Left lung (tissue), 10 donors: Measurements from ENCODE around the gene OR51G1. TPM values are rescaled to one million over a fixed set of nuclear protein-coding genes. Genes with fewer than 3 reads are reported as not detected.

Experiments used
- ATAC-seq: fragments of 200-7000 bp; cut with Tn5 transposase; one replicate; pipeline ENCODE4 v1.9.1; 2020; ENCODE audit warnings: moderate library complexity
- DNase-seq, 4 donors: peaks; one replicate each; pipeline ENCODE4 v3.0.0-alpha.2; 2013 to 2020
- H3K27ac ChIP-seq, 2 donors: fragments of 200-600 bp; sonication (generic) in 1 of 2; one replicate each; pipeline versions ENCODE4 v1.5.0 to v1.8.0; 2020 to 2021
- H3K27me3 ChIP-seq, 2 donors: fragments of 200-600 bp; sonication (generic) in 1 of 2; one replicate each; pipeline versions ENCODE4 v1.5.0 to v1.8.0; 2020 to 2021
- H3K36me3 ChIP-seq, 2 donors: fragments of 200-600 bp; sonication (generic) in 1 of 2; one replicate each; pipeline versions ENCODE4 v1.5.0 to v1.8.0; 2020 to 2021
- H3K4me1 ChIP-seq, 2 donors: fragments of 200-600 bp; one replicate each; pipeline ENCODE4 v1.8.0; 2021
- H3K4me3 ChIP-seq, 2 donors: fragments of 200-600 bp; sonication (generic) in 1 of 2; one replicate each; pipeline versions ENCODE4 v1.5.0 to v1.8.0; 2020 to 2021; ENCODE audit warnings: mild to moderate bottlenecking in 1 of 2
- H3K9me3 ChIP-seq, 2 donors: fragments of 200-600 bp; sonication (generic) in 1 of 2; one replicate each; pipeline versions ENCODE4 v1.5.0 to v1.8.0; 2020 to 2021
- intact Hi-C, 2 donors: fragments of 100-400 bp; cut with DNase I; formaldehyde crosslinking; loops; one replicate each; pipeline versions ENCODE4 v1.11.2 to v1.14.2; 2022
- polyA plus RNA-seq, 6 donors: library from polyadenylated mRNA; unstranded; fragments of 120-200 nt; gene quantifications; one replicate each; pipeline ENCODE4 v1.2.1, GENCODE V29; 2013; ENCODE audit not compliant: insufficient read length in 6 of 6
- total RNA-seq, 2 donors: library from RNA; stranded (reverse); fragmentation: NEBNext Ultra II Directional; extraction: Animal tissue kit (Norgen Biotek cat#: 25700); gene quantifications; one replicate each; pipeline ENCODE4 v1.2.1, GENCODE V29; 2021
- TF ChIP-seq, protein P1 (sequence below), 2 donors: fragments of 200-600 bp; sonication (generic) in 1 of 2; IDR thresholded peaks; one replicate each; pipeline versions ENCODE4 v1.5.0 to v1.8.0; 2021; ENCODE audit warnings: antibody characterized with exemption in 2 of 2
- donor health status: DM: no; HTN: yes; CAD: no.
- donor health status: DM: no; HTN: no; CAD: no.

Gene OR51G1
- total and polyA plus RNA-seq, 8 donors = not detected

DNA sequence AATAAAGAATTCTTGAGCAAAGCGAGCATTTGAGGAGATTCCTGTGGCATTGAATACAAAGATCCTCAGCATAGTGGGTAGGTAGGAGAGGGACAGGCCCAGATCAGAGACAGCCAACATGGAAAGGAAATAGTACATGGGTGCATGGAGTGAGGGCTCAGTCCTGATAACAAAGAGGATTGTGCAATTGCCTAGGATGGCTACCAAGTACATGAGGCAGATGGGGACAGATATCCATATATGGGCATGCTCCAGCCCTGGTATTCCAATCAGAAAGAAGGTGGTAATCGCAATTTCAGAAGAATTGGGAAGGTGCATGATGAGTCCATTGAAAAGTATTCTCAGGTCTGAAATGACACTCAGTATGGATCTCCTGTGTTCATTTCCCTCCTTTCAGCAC is 33.9 kb downstream of the OR51G1 start:
- H3K4me3 ChIP-seq = no peak overlapping the region
- H3K27me3 ChIP-seq = no peaks in the 10 kb centered on the region
- no peaks in the 10 kb centered on the region for H3K4me1 ChIP-seq
- intact Hi-C loops = no loop called here
- no peaks in the 10 kb centered on the region for H3K9me3 ChIP-seq
- TF ChIP-seq, protein P1, sequence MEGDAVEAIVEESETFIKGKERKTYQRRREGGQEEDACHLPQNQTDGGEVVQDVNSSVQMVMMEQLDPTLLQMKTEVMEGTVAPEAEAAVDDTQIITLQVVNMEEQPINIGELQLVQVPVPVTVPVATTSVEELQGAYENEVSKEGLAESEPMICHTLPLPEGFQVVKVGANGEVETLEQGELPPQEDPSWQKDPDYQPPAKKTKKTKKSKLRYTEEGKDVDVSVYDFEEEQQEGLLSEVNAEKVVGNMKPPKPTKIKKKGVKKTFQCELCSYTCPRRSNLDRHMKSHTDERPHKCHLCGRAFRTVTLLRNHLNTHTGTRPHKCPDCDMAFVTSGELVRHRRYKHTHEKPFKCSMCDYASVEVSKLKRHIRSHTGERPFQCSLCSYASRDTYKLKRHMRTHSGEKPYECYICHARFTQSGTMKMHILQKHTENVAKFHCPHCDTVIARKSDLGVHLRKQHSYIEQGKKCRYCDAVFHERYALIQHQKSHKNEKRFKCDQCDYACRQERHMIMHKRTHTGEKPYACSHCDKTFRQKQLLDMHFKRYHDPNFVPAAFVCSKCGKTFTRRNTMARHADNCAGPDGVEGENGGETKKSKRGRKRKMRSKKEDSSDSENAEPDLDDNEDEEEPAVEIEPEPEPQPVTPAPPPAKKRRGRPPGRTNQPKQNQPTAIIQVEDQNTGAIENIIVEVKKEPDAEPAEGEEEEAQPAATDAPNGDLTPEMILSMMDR (IDR thresholded peaks at IDR 0.05) = no peak
- DNase-seq (no peak), ATAC-seq (no peak)
- H3K27ac ChIP-seq = no peak overlapping the region
- H3K36me3 ChIP-seq = no peaks in the 10 kb centered on the region

DNA sequence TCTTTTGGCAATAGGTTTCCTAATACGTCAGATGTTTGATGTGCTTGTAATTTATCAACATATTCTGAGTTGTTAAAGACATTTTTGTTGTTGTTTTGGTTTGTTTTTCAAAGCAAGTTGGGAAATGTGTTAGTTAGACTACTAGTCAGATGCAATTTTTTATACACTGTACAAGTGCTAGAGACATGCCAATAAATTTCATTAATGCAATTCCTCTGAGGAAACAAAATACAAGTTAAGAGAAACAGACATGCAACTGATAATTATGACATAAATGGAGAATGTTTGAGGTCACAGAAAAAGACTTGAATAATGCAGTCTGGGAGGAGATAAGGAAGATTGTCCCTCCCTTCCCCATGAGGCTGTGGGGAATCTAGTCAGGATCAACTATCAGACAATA is 36.5 kb downstream of the OR51G1 start:
- no peaks in the 10 kb centered on the region for H3K36me3 ChIP-seq
- no peak overlapping the region for H3K27ac ChIP-seq
- no peak overlapping the region for H3K4me3 ChIP-seq
- TF ChIP-seq, protein P1 (IDR thresholded peaks at IDR 0.05) = no peak
- no peaks in the 10 kb centered on the region for H3K9me3 ChIP-seq
- ATAC-seq (no peak), DNase-seq (no peak)
- intact Hi-C loops = no loop called here
- H3K27me3 ChIP-seq = no peaks in the 10 kb centered on the region
- H3K4me1 ChIP-seq = no peaks in the 10 kb centered on the region

DNA sequence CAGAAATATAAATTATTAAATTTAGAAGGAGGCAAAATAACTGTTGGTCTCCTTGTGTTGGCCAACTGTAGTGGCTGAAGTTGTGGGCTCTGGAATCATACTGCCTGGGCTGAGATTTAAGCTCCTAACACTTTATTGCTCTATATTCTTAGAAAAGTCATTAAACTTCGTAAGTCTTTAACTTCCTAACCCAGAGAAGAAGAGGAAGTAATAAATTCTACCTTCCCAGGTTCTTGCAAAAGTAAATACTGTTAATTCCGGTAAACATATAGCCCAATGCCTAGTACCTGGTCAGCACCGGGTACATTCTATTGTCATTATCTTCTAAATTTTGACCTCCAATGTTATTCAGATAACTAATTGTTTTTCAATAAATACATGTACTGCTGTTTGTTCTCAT is 38.0 kb downstream of the OR51G1 start:
- TF ChIP-seq, protein P1 (IDR thresholded peaks at IDR 0.05) = no peak
- H3K27me3 ChIP-seq = no peaks in the 10 kb centered on the region
- intact Hi-C loops = no loop called here
- DNase-seq = no peak
- H3K9me3 ChIP-seq = no peaks in the 10 kb centered on the region
- no peaks in the 10 kb centered on the region for H3K36me3 ChIP-seq
- no peaks in the 10 kb centered on the region for H3K4me1 ChIP-seq
- H3K4me3 ChIP-seq = no peak overlapping the region
- H3K27ac ChIP-seq = no peak overlapping the region
- no peak for ATAC-seq

DNA sequence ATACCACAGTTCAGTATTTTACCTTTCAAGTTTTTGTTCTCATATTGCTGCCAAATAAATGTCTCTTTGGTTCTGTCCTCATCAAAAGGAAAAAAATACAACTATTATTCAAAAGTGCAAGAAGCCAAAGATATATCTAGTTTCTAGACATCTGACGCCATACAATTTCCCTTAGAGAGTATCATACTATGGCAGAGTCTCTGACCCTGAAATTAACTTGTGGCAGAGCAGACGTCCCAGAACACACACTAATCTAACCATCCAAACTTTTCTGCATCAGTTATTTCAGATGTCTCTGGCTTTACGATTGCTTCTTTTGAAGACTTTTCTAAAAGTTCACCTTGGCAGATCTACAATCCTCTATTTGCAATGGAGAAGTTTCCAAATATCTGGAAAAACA is 39.8 kb downstream of the OR51G1 start:
- no peaks in the 10 kb centered on the region for H3K36me3 ChIP-seq
- no peak overlapping the region for H3K4me3 ChIP-seq
- intact Hi-C loops = no loop called here
- H3K4me1 ChIP-seq = no peaks in the 10 kb centered on the region
- H3K27me3 ChIP-seq = no peaks in the 10 kb centered on the region
- TF ChIP-seq, protein P1 (IDR thresholded peaks at IDR 0.05) = no peak
- ATAC-seq = no peak
- no peaks in the 10 kb centered on the region for H3K9me3 ChIP-seq
- H3K27ac ChIP-seq = no peak overlapping the region
- DNase-seq = no peak

DNA sequence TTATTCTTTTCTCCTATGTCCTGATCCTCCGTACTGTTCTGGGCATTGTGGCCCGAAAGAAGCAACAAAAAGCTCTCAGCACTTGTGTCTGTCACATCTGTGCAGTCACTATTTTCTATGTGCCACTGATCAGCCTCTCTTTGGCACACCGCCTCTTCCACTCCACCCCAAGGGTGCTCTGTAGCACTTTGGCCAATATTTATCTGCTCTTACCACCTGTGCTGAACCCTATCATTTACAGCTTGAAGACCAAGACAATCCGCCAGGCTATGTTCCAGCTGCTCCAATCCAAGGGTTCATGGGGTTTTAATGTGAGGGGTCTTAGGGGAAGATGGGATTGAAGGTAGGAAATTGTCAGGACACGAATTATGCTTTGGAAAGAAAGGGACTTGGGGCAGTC is 41.6 kb downstream of the OR51G1 start:
- H3K4me1 ChIP-seq = no peaks in the 10 kb centered on the region
- no peaks in the 10 kb centered on the region for H3K9me3 ChIP-seq
- H3K27ac ChIP-seq = no peak overlapping the region
- H3K27me3 ChIP-seq = no peaks in the 10 kb centered on the region
- TF ChIP-seq, protein P1 (IDR thresholded peaks at IDR 0.05) = no peak
- intact Hi-C loops = no loop called here
- no peaks in the 10 kb centered on the region for H3K36me3 ChIP-seq
- DNase-seq (no peak), ATAC-seq (no peak)
- no peak overlapping the region for H3K4me3 ChIP-seq
